HG03342 (cell line): ENCODE measurements around the gene CYTH4.
"Not testable (repeated sequence)": the region's sequence is repeated elsewhere in the genome, so short reads cannot be mapped to it uniquely, and the experiment has no call there.

Source experiments
- ATAC-seq: cut with Tn5 transposase; IDR thresholded peaks from one replicate; pipeline ENCODE4 v1.9.1; 2021; ENCODE audit warnings: mild to moderate bottlenecking, moderate library complexity; ENCODE audit not compliant: unreplicated experiment

Gene CYTH4, protein sequence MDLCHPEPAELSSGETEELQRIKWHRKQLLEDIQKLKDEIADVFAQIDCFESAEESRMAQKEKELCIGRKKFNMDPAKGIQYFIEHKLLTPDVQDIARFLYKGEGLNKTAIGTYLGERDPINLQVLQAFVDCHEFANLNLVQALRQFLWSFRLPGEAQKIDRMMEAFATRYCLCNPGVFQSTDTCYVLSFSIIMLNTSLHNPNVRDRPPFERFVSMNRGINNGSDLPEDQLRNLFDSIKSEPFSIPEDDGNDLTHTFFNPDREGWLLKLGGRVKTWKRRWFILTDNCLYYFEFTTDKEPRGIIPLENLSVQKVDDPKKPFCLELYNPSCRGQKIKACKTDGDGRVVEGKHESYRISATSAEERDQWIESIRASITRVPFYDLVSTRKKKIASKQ

GRCh38 chr22:37282385-37282677 lies at the start of gene CYTH4:
TSS of gene CYTH4 (plus strand) at chr22:37282508. CDS start at chr22:37282570, 62 bp downstream.
- peak; percentile 52 for ATAC-seq

- not testable (repeated sequence) for ATAC-seq
Measured at GRCh38 chr22:37233371-37233750, 48.9 kb upstream of the CYTH4 start.

DNA sequence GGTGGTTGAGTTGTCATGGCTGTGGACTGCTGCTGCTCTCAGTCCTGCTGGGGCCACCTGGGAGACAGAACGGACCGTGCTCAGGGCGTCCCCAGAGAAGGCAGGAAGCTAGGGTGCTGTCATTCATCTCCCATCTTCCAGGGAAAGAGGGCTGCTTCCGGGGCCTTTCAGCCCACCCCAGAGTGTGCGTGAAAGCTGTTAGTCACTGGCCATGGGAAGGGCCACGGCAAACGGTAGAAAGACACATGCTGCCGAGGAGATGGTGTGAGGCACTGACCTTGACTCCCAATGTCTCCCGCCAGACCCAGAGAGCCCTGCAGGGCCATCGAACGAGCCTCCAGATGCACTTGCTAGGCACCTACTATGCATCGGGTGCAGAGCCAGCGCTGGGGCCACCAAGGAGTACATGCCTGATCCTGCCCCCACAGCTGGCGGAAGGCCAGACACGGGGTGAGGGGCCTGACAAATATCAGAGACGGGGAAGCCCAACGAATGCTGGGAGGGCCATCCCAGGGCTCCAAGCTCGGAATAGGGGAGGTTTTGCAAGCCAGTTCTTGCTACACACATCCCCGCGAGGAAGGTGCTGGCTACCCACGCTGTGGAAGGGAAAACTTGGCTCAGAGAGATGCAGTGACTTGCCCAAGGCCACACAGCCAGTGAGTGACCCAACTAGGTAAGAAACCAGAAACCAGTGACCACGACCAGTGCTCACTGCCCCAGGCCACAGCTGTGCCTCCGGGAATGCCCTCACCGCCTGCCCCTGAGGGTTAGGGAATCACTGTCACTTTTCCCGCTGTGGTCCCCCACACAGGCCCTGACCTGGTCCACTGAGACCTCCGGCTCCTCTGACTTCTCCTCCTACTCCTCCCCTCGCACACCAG lies 48.3 kb upstream of the CYTH4 start:
- no peak for ATAC-seq

- ATAC-seq: no peak
Measured at GRCh38 chr22:37234736-37235711, 47.3 kb upstream of the CYTH4 start.

- no peak for ATAC-seq
Measured at GRCh38 chr22:37235897-37236607, 46.3 kb upstream of the CYTH4 start.

DNA sequence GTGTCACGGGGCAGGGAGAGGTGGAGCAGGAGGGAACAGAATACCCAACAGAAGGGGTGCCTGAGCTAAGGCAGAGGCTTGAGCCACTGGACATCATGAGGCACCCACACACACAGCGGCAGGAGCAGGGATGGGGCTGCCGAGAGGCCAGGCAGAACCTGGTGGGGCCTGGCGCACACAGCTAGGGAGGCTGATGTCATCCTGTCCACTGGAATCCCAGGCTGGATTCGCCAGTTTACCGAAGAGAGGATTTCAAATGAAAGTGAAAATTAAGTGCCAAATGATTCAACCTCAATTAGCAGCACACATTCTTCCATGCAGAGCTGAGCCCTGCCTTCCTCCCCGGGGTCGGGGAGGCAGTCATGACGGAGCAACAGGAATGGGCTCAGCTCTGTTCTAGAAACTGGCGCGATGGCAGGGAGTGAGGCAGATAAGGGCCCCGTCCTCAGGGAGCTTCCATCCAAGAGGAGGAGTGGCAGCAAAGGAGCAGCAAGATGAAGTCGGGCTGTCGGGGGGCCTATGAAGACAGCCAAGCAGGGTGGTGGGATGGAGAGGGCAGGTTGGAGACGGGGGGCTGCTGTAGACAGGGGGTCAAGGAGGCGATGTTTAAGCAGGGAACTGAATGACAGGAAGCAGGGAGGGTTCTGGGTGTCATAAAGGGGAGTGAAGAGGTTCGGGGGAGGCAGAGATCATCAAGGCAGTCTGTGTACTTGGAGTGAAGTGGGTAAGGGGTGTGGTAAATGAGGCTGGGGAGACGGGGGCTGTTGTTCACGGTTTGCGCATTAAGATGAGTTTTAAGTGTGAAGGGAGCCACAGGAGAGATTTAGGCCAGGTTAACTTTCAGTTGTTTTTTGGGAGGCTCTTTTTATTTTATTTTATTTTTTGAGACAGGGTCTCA lies 44.7 kb upstream of the CYTH4 start:
- ATAC-seq: no peak

DNA sequence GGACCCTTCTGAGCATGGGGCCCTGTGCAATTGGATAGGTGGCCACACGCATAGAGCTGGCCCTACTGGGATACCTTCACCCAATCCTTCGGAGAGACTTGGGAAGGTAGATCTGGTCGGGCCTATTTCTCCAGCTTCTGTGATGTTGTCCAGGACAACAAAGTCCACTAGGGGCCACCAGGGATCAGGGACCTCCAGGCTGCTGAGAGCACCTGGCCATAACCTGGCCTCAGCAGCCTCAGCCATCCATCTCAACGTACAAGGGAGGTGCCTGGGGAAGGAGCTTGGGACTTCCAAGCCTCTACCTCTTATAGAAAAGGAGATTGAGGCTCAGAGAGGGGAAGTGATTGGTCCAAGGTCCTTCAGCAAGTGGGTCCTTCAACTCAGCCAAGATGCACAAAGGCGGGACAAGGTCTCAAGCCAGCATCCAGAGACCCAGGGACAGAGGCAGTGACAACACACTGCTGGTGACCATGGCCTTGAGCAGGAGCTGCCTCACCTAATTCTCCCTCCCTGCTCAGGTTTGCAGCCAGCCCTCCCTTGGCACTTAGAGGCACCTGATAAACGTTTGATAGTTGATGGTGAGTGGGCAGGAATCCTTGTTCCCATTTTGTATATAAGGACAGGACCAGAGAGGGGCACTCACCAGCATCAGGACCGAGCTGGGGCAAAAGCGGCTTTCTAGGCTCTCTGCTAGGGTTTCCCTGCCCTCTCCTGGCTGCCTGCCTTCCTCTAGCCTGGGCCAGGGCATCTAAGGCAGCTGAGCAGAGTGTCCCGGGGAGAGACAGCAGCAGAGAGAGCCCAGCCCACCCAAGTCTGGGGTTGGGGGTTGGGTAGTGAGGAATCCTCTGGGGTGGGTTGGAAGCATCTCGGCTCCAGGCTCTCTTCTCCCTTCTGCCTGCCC lies 42.7 kb upstream of the CYTH4 start:
- no peak for ATAC-seq

GRCh38 chr22:37240240-37240940 lies 41.9 kb upstream of the CYTH4 start:
- ATAC-seq: no peak

- no peak for ATAC-seq
Measured at GRCh38 chr22:37240941-37241320, 41.4 kb upstream of the CYTH4 start.

DNA sequence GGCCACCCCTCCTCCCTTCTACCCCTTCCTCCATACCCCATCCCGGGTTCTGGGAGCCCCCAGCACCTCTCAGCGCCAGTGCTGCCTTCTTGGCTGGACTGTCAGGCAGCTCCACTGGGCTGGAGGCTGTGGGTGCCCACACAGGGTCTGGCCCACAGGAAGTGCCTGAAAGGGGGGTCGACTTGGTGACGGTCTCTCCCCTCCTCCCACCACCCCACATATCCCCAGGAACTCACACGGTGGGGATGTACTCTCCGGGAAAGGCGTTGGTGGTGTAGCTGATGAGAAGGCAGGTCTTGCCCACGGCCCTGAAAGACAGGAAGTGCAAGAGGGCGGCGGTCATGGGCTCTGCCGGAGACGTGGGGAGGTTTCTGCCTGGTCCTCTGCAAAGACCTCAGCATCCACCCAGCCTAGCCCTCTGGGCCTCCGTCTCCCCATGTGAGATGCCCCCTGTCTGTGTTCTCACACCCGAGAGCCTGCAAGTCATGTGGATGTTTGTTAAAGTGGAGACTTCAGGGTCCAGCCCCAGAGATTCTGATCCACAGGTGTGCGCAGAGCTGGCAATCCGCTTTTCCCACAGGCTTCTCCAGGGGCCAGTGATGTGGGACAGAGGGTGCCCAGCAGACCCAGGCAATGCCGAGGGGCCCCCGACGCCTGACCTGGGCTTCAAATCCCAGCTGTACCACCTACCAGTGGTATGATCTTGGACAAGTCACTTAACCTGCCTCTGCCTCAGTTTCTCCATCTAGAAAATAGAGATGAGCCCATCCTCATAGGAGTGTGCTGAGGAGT lies 40.8 kb upstream of the CYTH4 start:
- ATAC-seq: no peak

DNA sequence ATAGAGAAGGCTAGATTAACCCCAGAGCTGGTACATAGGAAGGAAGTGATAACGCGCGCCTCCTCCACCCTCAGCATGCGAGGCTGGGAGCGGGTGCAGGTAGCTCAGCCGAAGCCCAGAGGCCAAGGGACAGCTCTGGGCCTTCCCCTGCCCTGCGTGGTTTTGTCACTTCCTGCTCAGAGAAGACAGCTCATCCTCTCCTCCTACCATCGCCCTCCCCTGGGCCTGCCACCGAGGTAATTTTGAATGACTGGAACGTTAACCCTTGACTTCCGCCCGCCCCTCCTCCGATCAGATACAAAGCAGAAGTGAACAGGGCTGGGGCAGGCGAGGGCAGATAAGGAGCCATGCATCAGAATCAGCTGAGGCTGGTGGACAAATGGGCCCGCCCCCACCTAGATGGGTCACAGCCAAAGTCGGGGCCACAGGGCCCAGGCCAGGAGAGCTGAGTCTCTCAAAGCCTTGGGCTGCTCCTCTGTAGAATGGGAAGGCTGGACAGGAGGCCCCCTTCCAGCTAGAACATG lies 39.9 kb upstream of the CYTH4 start:
- ATAC-seq: peak; percentile 56

DNA sequence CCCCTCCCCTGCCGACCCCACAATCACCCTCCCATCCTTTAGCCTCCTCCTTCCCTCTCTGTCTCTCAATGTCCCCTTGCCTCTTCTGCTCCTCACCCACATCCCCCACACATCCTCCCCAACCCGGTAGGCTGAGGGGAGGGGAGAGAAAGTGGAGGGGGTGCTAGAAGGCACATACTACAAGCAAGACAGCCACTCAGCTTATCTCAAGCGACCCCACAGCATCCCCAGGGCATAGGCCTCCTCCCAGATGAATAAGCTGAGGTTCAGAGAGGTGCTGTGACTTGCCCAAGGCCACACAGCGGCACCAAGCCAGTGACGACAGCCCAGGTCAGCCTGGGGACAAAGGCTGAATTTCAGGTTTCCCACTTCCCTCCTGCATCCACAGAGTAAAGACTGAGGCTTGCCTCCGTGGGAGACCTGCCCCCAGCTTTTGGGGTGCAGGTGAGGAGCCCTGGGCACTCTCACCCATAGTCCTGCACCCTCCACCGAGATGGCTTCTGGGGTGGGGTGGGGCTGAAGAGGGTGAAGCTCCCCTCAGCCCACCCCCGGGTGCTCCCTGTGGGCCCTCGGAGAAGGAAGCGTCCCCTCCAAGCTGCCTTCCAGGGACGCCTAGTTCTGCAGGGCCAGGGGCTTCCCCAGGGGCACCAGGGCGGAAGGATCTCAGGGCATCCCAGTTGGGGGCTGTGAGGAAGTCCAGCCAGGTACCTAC lies 38.8 kb upstream of the CYTH4 start:
- no peak for ATAC-seq

- ATAC-seq: no peak
Measured at GRCh38 chr22:37244114-37244921, 38.0 kb upstream of the CYTH4 start, which contains the start of gene RAC2. TSS of gene RAC2 (minus strand) at chr22:37244269. CDS start at chr22:37244148, 121 bp downstream.

DNA sequence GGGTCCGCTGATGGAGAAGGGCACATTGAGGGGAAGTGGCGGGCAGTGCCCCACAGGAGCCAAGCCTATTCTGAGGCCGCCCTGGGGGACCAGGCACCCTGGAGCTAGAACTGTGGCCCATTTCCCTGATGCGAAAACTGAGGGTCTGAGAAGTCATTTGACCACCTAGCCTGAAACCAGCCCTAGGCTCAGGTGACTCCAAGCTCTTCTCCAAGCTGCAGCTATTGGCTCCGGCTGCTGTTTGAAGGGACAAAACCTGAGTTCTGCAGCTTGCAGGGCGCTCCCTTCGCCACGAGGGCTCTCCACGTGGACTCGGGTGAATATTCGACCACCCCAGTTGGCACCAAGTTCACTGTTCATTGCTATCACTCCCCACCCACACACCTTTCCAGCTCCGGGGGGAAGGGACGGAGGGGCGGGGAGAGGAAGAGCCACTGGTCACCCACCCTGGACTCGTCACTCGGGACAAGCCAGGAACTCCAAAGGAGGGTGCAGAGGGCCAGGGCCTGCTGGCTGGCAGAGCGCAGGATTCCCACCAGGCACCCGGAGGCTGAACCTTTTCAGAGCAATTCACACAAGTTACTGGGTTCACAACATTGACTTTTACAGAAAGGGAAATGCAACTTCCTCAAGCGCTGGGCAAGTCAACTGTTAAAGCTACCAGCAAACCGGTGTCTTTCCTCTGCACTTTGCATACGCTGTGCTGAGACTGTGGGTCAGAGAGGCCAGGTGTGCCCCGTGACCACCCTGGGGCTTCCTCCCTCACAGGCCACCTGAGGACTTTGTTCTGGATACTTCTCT lies 37.2 kb upstream of the CYTH4 start:
- ATAC-seq: peak; percentile 33
